Measurements from ENCODE around the gene CREBRF.

- TF ChIP-seq EZH2 (IDR thresholded peaks at IDR 0.05; ENCODE audit: borderline replicate concordance): no peak
- no peak for TF ChIP-seq CTCF (IDR thresholded peaks at IDR 0.05; ENCODE audit: poor library complexity)
These were observed 119.4 kb downstream of the CREBRF start for GRCh38 chr5:173175523-173175922.
